Measurements from ENCODE around the gene FYB2.

The FYB2 gene

GRCh38 chr1:56703747-56704146, 115.5 kb downstream of the FYB2 start:
- Histone ChIP-seq H3K36me3 (ENCODE audit: insufficient read depth, insufficient read length, low read length) (peaks cover 22% of the 10 kb centered on the region), H3K27me3 (ENCODE audit: insufficient read depth, insufficient read length) (no peaks in the 10 kb centered on the region), H3K9me3 (ENCODE audit: insufficient read depth, low read length) (peaks cover 17% of the 10 kb centered on the region; the same call in 1 of the 2 replicates), H3K4me3 (ENCODE audit: insufficient read length, low read depth) (no peak overlapping the region), H3K4me1 (ENCODE audit: insufficient read depth, insufficient read length) (no peaks in the 10 kb centered on the region), H3K9ac (ENCODE audit: insufficient read length, low read depth) (no peak overlapping the region)
- DNase-seq (ENCODE audit: low read depth, low spot score): no peak
- TF ChIP-seq SUZ12 (IDR thresholded peaks at IDR 0.05; ENCODE audit: extremely low read depth, insufficient read depth, insufficient read length): no peak
- no peak for TF ChIP-seq YY1 (IDR thresholded peaks at IDR 0.05; ENCODE audit: insufficient read depth, insufficient read length)
- TF ChIP-seq ZNF274 (IDR thresholded peaks at IDR 0.05; ENCODE audit: low read depth, low read length): no peak

DNA sequence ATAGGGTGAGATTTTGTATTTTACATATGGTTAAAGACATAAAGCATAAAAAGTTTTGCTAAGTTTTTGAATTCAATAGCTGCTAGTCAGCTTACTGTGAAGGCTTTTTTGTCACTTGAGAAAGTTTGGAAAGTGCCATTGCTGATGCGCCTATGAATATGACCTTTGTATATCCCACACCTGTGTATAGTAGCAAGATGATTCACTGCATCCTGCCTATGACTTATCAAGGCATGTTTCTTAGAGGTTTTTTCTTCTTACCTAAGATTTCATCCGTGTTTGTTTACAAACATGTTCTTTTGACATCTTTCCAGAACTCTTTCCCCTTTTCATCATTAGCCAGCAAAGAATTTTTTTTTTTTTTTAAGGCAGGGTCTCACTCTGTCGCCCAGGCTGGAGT, 122.5 kb downstream of the FYB2 start:
- Histone ChIP-seq H3K4me1 (ENCODE audit: insufficient read depth, insufficient read length) (no peaks in the 10 kb centered on the region), H3K36me3 (ENCODE audit: insufficient read depth, insufficient read length, low read length) (peaks cover 2% of the 10 kb centered on the region), H3K27me3 (ENCODE audit: insufficient read depth, insufficient read length) (no peaks in the 10 kb centered on the region), H3K9ac (ENCODE audit: insufficient read length, low read depth) (no peak overlapping the region), H3K9me3 (ENCODE audit: insufficient read depth, low read length) (peaks cover 10% of the 10 kb centered on the region; the same call in 1 of the 2 replicates), H3K4me3 (ENCODE audit: insufficient read length, low read depth) (no peak overlapping the region)
- no peak for TF ChIP-seq YY1 (IDR thresholded peaks at IDR 0.05; ENCODE audit: insufficient read depth, insufficient read length)
- TF ChIP-seq SUZ12 (IDR thresholded peaks at IDR 0.05; ENCODE audit: extremely low read depth, insufficient read depth, insufficient read length): no peak
- TF ChIP-seq ZNF274 (IDR thresholded peaks at IDR 0.05; ENCODE audit: low read depth, low read length): no peak
- no peak for DNase-seq (ENCODE audit: low read depth, low spot score)

- Histone ChIP-seq H3K9ac (ENCODE audit: insufficient read length, low read depth) (no peak overlapping the region), H3K4me3 (ENCODE audit: insufficient read length, low read depth) (no peak overlapping the region), H3K4me1 (ENCODE audit: insufficient read depth, insufficient read length) (no peaks in the 10 kb centered on the region), H3K27me3 (ENCODE audit: insufficient read depth, insufficient read length) (no peaks in the 10 kb centered on the region), H3K9me3 (ENCODE audit: insufficient read depth, low read length) (no peaks in the 10 kb centered on the region), H3K36me3 (ENCODE audit: insufficient read depth, insufficient read length, low read length) (no peaks in the 10 kb centered on the region)
- no peak for TF ChIP-seq YY1 (IDR thresholded peaks at IDR 0.05; ENCODE audit: insufficient read depth, insufficient read length)
- TF ChIP-seq SUZ12 (IDR thresholded peaks at IDR 0.05; ENCODE audit: extremely low read depth, insufficient read depth, insufficient read length): no peak
- TF ChIP-seq ZNF274 (IDR thresholded peaks at IDR 0.05; ENCODE audit: low read depth, low read length): no peak
- peak; percentile 47 for DNase-seq (ENCODE audit: low read depth, low spot score)
Observed at GRCh38 chr1:56688522-56689026, 130.6 kb downstream of the FYB2 start.

DNA sequence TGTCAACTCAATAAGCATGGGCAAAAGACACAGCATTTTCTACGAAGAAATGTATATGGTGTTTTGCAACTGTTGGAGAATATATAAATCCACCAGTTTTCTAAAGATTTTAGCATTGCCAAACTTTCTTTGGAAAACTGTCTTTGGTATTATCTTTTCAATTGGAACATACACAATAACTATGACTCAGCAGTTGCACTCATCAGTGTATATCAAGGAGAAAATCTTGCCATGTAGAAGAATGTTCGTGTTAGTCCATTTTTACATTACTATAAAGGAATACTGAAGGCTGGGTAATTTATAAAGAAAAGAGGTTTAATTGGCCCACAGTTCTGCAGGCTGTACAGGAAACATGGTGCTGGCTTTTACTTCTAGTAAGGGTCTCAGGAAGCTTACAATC, 133.0 kb downstream of the FYB2 start:
- Histone ChIP-seq H3K9me3 (ENCODE audit: insufficient read depth, low read length) (no peaks in the 10 kb centered on the region), H3K27me3 (ENCODE audit: insufficient read depth, insufficient read length) (no peaks in the 10 kb centered on the region), H3K4me3 (ENCODE audit: insufficient read length, low read depth) (no peak overlapping the region), H3K4me1 (ENCODE audit: insufficient read depth, insufficient read length) (no peaks in the 10 kb centered on the region), H3K9ac (ENCODE audit: insufficient read length, low read depth) (no peak overlapping the region), H3K36me3 (ENCODE audit: insufficient read depth, insufficient read length, low read length) (no peaks in the 10 kb centered on the region)
- no peak for DNase-seq (ENCODE audit: low read depth, low spot score)
- no peak for TF ChIP-seq SUZ12 (IDR thresholded peaks at IDR 0.05; ENCODE audit: extremely low read depth, insufficient read depth, insufficient read length)
- TF ChIP-seq ZNF274 (IDR thresholded peaks at IDR 0.05; ENCODE audit: low read depth, low read length): no peak
- TF ChIP-seq YY1 (IDR thresholded peaks at IDR 0.05; ENCODE audit: insufficient read depth, insufficient read length): no peak

DNA sequence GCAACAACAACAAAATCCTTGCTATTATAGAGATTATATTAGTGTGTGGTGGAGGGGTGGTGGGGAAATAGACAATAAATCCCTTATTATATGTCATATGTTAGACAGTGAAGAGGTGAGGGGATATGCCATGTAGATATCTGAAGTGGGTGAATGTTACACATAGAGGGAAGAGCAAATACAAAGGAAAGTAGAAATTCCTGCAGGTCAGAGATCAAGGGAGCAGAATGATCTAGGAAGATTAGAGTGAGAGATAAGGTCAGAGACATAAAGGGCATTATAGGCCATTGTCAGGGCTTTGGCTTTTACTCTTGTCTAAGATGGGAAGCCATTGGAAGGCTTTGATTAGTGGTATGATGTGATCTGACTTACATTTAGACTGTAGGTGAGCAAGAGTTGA, 135.6 kb downstream of the FYB2 start:
- no peaks in the 10 kb centered on the region for H3K27me3 ChIP-seq (ENCODE audit: insufficient read depth, insufficient read length)
- H3K4me1 ChIP-seq (ENCODE audit: insufficient read depth, insufficient read length): no peaks in the 10 kb centered on the region
- no peaks in the 10 kb centered on the region for H3K36me3 ChIP-seq (ENCODE audit: insufficient read depth, insufficient read length, low read length)
- no peak overlapping the region for H3K9ac ChIP-seq (ENCODE audit: insufficient read length, low read depth)
- no peak for DNase-seq (ENCODE audit: low read depth, low spot score)
- TF ChIP-seq ZNF274 (IDR thresholded peaks at IDR 0.05; ENCODE audit: low read depth, low read length) (no peak), YY1 (IDR thresholded peaks at IDR 0.05; ENCODE audit: insufficient read depth, insufficient read length) (no peak), SUZ12 (IDR thresholded peaks at IDR 0.05; ENCODE audit: extremely low read depth, insufficient read depth, insufficient read length) (no peak)
- H3K9me3 ChIP-seq (ENCODE audit: insufficient read depth, low read length): no peaks in the 10 kb centered on the region
- no peak overlapping the region for H3K4me3 ChIP-seq (ENCODE audit: insufficient read length, low read depth)

DNA sequence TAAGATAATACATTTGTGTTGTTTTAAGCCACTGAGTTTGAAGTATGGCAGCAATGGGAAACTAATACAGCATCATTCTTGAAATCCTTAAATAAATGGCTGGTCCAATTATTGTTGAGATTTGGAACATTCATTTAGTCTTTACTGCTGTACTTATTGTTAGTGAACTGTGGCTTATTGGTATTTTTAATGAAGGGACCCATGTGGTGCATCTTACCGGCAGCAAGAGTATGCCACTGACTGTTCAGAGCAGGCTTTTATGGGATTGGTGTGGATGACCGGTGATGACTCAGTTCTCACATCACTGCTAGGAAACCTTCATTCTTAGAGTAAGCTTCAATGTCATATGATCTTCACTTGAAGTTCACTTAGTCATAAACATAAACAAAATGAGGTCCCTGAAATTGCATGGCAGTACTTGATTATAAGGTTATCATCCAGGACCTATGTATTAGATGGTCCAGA, 142.6 kb downstream of the FYB2 start:
- no peak overlapping the region for H3K4me3 ChIP-seq (ENCODE audit: insufficient read length, low read depth)
- H3K4me1 ChIP-seq (ENCODE audit: insufficient read depth, insufficient read length): no peaks in the 10 kb centered on the region
- no peak for TF ChIP-seq YY1 (IDR thresholded peaks at IDR 0.05; ENCODE audit: insufficient read depth, insufficient read length)
- TF ChIP-seq SUZ12 (IDR thresholded peaks at IDR 0.05; ENCODE audit: extremely low read depth, insufficient read depth, insufficient read length): no peak
- TF ChIP-seq ZNF274 (IDR thresholded peaks at IDR 0.05; ENCODE audit: low read depth, low read length): no peak
- H3K27me3 ChIP-seq (ENCODE audit: insufficient read depth, insufficient read length): no peaks in the 10 kb centered on the region
- DNase-seq (ENCODE audit: low read depth, low spot score): no peak
- no peak overlapping the region for H3K9ac ChIP-seq (ENCODE audit: insufficient read length, low read depth)
- H3K9me3 ChIP-seq (ENCODE audit: insufficient read depth, low read length): no peaks in the 10 kb centered on the region
- H3K36me3 ChIP-seq (ENCODE audit: insufficient read depth, insufficient read length, low read length): no peaks in the 10 kb centered on the region

- Histone ChIP-seq H3K36me3 (ENCODE audit: insufficient read depth, insufficient read length, low read length) (no peaks in the 10 kb centered on the region), H3K4me3 (ENCODE audit: insufficient read length, low read depth) (no peak overlapping the region), H3K27me3 (ENCODE audit: insufficient read depth, insufficient read length) (no peaks in the 10 kb centered on the region), H3K9ac (ENCODE audit: insufficient read length, low read depth) (no peak overlapping the region), H3K4me1 (ENCODE audit: insufficient read depth, insufficient read length) (no peaks in the 10 kb centered on the region), H3K9me3 (ENCODE audit: insufficient read depth, low read length) (no peaks in the 10 kb centered on the region)
- no peak for TF ChIP-seq ZNF274 (IDR thresholded peaks at IDR 0.05; ENCODE audit: low read depth, low read length)
- no peak for TF ChIP-seq SUZ12 (IDR thresholded peaks at IDR 0.05; ENCODE audit: extremely low read depth, insufficient read depth, insufficient read length)
- TF ChIP-seq YY1 (IDR thresholded peaks at IDR 0.05; ENCODE audit: insufficient read depth, insufficient read length): no peak
- no peak for DNase-seq (ENCODE audit: low read depth, low spot score)
Observed at GRCh38 chr1:56675763-56676162, 143.4 kb downstream of the FYB2 start.

Measured in NT2/D1 (cell line).